NCI-H526 (cell line): Measurements from ENCODE around the gene TCIRG1.

Experiments
- DNase-seq, 2 experiments: peaks; one replicate each; lab custom pipeline; 2025; lab: John Stamatoyannopoulos, UW

The TCIRG1 gene

GRCh38 chr11:68004551-68005335 is 34.1 kb upstream of the TCIRG1 start:
- no peak for DNase-seq

- DNase-seq, result no peak
Observed at GRCh38 chr11:68006606-68007166, 32.1 kb upstream of the TCIRG1 start.

GRCh38 chr11:68007498-68008380 is 31.1 kb upstream of the TCIRG1 start:
- no peak for DNase-seq

GRCh38 chr11:68008381-68009337 is 30.2 kb upstream of the TCIRG1 start:
- DNase-seq, result no peak

- no peak for DNase-seq
Observed at GRCh38 chr11:68009391-68010089, 29.3 kb upstream of the TCIRG1 start.

- no peak for DNase-seq
Observed at GRCh38 chr11:68010090-68011041, 28.5 kb upstream of the TCIRG1 start, which contains the start of gene ALDH3B1. Gene ALDH3B1, plus strand, starts transcription at chr11:68010327. Its CDS starts 4,971 bp downstream, at chr11:68015298.

GRCh38 chr11:68011051-68011943 is 27.5 kb upstream of the TCIRG1 start:
- no peak for DNase-seq

GRCh38 chr11:68012044-68012842 is 26.6 kb upstream of the TCIRG1 start:
- DNase-seq, result no peak

GRCh38 chr11:68012843-68013610 is 25.8 kb upstream of the TCIRG1 start:
- DNase-seq, result no peak

GRCh38 chr11:68013611-68014156 is 25.1 kb upstream of the TCIRG1 start:
- no peak for DNase-seq

- DNase-seq, result no peak
Observed at GRCh38 chr11:68014157-68014946, 24.5 kb upstream of the TCIRG1 start.

- DNase-seq, result no peak
Observed at GRCh38 chr11:68014947-68015447, 23.8 kb upstream of the TCIRG1 start.

- DNase-seq, result no peak
Observed at GRCh38 chr11:68015467-68015866, 23.4 kb upstream of the TCIRG1 start.

GRCh38 chr11:68016161-68016903 is 22.5 kb upstream of the TCIRG1 start:
- no peak for DNase-seq
